Kidney glomerular epithelial cell (primary cell): ENCODE measurements around the gene TMEM109.

ENCODE experiments used
- DNase-seq: peaks from one replicate; lab custom pipeline; 2025; lab: John Stamatoyannopoulos, UW

TMEM109 gene

DNA sequence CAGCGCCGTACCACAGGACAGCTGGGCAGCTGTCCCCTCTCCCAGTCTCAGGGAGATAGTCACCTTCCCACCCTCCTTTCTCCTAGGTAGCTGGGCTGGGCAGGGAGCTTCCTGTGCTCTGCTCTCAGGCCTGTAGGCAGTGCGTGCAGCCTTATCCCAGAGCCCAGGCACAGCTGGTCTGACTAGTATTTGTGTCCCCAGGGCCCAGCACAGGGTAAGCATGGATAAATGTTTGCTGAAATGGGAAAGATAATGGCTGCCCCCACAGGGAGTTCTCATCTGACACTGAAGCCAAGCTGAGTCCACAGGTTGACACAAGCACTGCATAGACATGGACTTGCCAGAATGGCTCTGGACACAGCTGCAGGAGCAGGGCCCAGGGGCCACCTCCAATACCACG is 28.3 kb downstream of the TMEM109 start:
- DNase-seq = no peak

DNA sequence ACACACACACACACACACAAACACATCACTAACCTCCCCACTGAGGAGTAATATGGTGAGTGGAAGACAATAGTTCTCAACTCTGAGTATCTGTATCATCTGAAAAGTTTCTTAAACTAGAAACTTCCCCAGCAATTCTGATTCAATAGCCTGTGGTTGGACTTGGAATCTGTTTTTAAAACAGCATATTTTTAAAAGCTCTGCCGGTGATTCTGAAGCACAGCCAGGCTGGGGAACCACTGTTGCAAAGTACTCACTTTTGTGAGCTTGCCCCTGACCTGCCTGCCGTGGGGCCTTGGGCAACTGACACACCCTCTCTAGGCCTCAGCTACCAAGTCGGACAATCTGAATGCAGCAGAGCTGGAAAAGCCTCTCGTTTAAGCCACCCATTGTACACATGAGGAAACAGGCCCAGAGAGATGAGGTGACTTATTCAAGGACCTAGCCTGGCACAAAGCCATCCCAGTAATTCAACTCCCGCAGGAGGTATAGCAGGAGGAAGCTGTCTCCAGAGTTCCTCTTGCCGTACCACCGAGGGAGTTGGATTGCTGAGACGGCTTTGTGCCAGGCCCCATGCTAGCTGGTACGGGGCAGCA is 29.1 kb downstream of the TMEM109 start:
- no peak for DNase-seq

DNA sequence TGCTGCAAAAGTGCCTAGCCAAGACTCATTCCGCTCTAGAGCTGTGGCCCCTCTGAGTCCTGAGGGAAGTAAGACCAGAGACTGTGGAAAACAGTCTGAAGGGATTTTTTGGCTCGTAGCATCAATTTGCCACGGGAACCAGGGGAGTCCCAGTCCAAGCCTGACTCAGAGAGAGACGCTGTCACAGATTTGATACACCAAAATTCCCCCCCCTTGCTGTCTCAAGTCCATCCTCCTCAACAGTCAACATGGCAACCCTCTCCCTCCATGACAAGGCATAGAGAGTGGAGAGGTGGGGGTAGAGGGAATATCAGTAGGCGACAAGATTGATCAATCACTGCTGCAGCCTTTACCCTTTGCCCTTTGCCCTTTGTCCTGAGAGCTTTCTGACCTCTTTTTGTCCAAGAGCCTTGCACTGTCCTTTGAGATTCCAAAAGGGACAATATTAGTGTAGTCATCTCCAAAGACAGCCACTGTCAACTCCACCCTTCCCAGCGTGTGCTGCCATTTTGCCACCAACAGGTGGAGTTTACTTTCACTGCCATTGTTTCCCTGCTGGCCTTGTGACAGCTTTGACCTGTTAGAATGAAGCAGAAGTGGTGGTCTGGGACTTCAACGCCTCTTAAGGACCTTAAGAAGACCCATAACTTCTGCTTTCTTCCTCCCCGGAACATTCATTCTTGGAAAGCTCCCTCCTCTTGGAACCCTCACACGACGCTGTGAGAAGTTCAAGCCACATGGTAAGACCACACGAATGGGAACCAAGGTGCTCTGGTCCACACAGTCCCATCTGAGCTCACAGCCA is 30.7 kb downstream of the TMEM109 start:
- no peak for DNase-seq

DNA sequence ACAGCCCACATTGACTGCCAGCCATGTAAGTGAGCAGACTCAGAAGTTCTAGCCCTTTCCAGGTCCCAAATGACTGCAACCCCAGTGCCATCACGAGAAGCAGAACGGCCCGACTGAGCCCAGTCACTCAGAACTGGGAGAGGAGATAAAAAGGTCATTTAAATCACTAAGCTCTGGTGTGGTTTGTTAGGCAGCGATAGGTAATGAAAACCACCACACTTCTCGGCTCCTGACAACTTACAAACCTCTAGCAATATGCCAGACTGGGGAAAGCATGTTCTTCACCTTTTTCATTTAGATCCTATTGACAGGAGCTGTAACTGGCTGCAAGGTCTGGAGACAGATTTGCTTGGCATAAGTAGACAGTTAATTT is 31.3 kb downstream of the TMEM109 start:
- DNase-seq = no peak

DNA sequence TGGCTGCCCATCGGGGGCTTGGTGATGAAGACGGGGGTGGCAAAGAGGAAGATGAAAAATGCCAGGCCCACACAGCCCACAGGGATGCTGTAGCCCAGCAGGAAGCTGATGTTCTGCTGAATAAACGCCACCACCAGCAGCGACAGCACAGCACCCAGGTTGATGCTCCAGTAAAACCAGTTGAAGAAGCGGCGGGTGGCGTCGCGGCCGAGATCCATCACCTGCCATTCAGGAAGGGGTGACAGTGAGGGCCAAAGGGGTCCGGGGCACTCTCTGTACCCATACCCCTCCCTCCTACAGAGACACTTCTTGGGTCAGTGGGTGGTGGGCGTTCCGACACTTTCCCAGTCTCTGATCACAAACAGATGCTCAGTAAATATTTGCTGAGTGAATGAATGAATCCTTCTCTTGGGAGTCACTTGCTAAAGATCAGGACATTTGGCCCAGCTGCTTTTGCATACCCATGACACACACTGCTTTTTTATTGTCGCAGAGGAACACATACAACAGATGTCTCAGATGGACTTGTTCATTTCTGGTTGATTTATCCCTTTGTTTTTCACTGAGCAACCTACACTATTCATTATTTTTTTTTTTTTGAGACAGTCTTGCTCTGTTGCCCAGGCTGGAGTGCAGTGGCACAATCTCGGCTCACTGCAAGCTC is 32.8 kb downstream of the TMEM109 start:
- no peak for DNase-seq

DNA sequence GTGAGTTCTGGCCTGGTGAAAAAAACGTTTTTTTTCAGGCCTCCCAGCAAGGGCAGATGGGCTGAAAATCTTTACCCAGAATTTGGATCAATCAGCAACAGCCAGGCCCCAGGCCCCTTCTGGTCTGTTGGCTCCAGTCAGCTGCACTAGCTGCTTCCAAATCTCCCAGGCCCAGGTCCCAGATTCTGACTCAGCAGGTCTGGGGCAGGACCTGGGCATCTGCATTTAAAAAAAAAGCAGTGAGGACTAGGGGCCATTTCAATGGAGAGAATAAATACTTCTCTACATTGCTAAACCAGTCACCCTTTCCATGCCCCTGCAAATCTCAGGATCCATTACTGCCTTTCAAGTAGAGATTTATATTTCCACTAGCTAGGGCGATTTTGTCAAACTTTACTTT is 33.7 kb downstream of the TMEM109 start:
- DNase-seq = no peak

DNA sequence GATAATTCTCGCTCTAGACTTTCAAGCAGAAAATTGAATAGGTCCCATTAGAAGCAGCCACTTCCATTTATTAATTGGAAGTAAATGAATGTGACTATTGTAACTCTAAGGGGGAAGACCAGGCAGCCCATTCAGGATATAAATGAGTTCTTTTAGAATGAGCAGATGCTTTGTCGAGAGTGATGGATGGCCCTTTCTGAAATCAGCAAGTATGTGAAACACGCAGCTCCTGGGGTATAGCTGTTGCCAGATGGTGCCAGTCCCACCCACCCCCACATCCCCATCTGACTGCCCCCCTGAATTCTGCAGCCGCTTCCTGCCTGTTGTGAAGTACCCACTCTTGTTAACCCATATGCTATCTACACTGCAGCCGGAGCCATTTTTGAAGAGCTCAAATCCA is 34.3 kb downstream of the TMEM109 start:
- DNase-seq = no peak

DNA sequence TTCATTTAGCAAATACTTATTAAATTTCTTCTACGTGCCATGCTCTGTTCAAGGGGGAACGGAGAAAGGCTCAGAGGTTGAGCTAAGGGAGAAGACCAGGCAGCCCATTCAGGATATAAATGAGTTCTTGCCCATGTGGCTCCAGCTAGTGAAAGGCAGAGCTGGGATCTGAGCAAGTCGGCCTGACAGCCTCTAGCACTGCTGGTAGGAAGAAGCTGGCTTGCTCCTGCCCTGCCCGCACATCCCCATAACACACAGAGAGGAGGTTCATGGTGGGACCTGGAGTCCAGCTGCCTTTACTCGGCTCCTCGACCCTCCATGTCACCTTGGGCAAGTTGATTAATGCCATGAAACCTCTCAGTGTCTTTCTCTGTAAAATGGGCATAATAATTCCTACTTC is 36.1 kb downstream of the TMEM109 start:
- no peak for DNase-seq

DNA sequence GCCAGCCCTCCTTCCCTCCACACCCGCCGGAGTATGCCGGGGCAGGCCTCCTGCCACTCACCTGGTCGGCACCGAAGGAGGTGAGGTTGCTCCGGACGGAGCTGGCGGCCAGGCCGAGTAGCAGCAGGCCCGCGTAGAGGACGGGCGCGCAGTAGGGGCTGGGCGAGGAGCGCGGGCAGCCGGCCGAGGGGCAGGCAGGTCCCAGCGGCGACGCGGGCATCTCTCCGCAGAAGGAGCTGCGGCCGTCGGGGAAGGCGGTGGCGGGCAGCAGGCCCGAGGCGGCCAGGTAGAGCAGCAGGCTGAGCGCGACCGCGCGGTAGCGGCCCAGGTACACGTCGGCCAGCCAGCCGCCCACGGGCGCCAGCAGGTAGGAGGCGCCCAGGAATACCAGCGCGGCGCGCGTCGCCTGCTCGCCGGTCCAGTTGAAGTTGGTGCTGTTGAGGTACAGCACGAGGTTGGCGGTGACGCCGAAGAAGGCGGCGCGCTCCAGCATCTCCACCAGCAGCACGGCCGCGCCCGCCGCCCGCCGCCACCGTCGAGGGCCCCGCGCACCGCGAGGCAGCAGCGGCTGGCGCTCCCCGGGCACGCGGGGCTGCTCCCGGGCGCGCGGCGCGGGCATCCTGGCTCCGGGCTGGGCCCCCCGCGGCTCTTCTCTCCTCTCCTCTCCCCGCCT is 37.1 kb downstream of the TMEM109 start:
- DNase-seq = no peak

DNA sequence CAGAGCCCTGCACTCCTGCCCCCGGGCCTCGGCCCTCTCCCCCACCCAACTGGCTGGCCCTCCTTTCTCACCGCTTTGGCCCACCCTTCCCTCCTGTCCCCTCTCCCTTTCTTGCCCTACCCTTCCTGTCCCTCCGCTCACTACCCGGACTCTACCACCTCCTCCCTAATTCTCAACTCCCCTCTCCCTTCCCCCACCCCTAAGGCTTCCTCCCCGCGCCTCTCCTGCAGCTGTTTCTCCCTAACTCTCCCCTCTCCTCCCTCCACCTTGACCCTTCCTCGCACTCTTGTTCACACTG is 37.6 kb downstream of the TMEM109 start:
- no peak for DNase-seq

DNA sequence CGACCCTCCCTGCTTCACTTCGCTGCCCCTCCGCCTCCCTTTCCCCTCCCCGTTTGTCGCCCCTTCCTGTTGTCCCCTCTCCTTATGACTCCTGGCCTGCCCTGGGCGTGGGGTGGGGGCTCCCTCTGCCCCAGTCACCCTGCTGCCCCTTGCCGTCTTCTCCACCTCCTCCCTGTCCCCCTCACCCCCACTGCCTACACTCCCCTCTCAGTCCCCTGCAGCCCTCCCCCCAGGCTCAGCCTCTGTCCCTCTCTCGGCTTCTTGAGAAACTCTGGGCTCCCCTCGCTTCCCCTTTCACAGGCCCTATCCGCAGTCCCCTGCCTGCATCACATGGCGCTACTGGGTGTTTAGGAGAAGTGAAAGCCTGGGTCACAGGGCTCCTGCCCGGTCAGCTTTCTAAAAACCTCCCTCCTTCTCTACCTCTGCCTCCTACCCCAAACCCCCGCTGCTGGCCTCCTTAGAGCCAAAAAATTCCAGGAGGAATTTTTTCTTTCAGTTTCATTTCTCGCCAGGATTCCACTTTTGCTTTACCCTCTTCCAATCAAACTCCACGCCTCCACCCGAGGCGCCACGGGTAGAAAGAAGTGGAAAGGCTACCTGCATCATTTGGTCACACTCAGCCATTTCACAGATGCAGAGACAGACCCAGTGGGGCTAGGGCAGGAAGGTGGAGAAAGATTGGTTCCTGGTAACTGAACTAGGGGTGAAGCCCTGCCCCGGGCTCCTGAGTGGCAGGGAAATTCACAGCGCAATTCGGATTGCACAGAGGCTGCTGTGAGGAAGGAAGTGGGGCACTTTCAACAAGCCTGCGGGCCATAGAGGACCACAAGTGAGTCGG is 38.2 kb downstream of the TMEM109 start, which contains the start of gene SLC15A3:
TSS of gene SLC15A3 (minus strand) at position 273 of the 838 bp plus-strand sequence. CDS start 625 bp downstream, outside the sequence.
- no peak for DNase-seq

DNA sequence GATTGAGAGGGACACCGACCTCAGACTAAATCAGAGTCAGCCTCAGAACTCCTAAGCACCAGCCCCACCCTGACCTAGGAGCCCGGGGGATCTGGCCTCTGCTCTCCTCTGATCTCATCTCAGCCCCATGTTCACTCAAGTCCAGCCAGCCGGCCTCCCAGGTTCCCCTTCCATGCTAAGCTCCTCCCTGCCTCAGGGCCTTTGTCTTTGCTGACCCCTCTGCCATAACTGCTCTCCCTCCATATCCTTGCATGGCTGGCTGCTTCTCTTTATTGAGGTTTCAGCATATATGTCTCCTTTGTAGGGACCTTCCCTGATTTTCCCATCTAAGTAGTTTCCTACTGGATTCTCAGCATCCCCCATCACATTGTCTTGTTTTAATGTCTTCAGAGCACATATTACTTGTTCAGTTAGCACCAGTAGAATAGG is 38.8 kb downstream of the TMEM109 start:
- no peak for DNase-seq

DNA sequence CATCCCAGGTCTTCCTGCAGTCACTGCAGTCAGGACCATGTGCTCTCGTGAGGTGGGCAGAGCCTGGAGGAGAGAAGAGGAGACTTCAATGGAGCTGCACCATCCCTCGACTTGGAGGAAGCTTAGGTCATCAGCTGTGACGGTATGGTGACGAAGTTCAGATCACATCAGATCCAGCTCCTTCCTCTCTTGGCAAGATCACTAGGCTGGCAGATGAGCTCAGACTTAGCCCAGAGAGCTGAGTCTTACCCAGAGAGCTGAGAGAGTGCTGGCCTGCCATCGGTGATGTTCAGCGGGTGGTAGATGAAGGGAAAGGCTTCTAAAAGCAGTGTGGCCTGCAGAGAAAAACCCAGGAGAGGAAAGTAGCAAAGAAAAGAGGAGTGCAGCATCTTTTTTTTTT is 39.8 kb downstream of the TMEM109 start:
- no peak for DNase-seq

DNA sequence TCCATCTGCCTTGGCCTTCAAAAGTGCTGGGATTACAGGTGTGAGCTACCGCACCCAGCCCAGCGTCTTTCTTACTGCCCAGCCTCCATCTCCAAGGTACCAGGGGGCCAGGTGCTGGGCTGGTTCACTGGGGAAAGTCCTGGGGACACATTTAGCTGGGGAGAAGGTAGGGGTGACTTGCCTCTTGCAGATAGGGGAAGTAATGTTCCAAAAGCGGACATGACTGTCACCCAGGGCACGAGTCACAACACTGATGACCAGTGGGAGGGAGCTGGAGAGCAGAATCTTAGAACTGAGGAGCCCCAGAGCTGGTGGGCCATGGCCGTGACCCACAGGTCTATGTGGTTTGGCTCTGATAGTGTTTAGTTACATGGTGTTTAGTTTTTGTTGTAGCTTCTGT is 40.5 kb downstream of the TMEM109 start:
- DNase-seq = no peak

DNA sequence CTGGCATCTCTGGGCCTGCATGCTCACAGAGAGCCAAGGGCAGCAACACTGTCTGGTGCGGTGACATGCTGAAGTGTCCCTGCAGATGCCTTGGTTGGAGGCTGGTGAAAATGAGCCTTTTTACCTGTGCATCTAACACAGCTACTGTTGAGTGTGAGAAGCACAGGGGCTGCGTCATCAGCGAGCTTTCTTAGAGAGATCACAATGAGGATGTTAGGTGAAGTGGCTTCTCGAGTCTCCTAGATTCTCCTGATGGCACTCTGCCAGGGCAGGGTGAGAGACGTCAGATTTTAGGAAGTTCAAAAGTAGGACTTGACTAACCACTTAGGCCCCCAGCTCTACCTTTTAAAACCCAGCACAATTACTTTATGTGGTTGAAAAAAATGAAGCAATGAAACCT is 41.6 kb downstream of the TMEM109 start:
- no peak for DNase-seq

DNA sequence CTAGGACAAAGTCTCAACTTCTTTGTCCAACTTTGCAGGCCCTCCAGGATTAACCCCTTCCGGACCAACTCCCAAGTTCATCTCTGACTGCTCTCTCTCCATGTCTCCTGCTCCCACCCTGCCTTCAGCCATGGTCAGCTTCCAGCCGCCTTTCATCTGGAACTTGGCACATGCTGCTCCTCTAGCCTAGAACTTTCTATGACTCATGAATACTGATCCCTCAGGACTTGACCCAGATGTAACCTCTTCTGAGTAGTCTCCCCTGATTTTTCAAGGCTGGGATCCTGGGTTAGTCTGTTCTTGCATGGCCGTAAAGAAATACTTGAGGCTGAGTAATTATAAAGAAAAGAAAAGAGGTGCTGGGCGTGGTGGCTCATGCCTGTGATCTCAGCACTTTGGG is 43.2 kb downstream of the TMEM109 start:
- no peak for DNase-seq

DNA sequence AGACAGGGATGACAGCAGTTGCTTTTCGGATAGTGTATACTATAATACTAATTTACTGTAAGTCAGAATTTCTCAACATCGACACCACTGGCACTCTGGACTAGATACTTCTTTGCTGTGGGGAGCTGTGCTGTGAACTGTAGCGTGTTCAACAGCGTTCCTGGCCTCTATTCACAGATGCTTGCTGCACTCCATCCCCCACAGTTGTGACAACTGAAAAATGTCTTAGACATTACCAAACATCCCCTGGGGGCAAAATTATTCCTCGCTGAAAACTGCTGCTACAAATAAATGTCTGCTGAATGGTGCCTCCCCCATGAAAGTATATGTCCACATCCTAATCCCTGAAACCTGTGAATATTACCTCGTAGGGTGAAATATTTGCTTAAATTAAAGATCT is 45.5 kb downstream of the TMEM109 start:
- DNase-seq = no peak

DNA sequence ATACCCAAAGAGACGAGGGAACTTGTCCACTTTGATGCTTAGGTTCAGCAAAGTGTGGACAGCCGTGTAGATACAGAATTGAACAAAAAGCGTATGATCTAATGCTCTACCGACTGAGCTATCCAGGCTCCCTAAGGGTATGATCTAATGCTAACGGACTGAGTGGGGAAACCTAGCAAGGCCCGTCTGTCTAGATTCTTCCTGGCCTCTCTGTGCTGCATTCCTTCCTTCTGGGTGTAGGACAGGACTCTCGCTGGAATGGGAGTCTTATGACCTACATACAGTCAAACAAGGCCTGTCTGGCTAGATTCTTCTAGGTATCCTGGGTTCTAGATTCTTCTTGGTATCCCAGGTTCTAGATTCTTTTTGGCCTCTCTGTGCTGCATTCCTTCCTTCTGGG is 46.4 kb downstream of the TMEM109 start:
- no peak for DNase-seq

DNA sequence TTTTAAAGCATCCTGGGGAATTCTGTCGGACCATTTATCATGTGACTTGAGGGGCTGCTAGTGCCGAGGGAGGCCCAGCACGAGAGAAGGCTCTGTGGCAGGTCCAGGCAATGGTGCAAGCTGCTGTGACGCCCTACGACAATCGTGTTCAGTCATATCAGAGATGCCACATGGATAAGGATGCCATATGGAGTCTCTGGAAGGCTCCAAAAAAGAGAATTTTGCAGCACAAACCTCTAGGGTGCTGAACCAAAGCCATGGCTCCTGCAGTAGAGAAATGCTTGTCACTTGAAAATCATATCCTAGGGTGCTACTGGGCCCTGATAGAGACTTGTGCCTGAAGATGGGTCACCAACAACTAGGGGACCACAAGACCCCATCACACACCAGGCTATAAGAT is 50.8 kb downstream of the TMEM109 start:
- DNase-seq = no peak

DNA sequence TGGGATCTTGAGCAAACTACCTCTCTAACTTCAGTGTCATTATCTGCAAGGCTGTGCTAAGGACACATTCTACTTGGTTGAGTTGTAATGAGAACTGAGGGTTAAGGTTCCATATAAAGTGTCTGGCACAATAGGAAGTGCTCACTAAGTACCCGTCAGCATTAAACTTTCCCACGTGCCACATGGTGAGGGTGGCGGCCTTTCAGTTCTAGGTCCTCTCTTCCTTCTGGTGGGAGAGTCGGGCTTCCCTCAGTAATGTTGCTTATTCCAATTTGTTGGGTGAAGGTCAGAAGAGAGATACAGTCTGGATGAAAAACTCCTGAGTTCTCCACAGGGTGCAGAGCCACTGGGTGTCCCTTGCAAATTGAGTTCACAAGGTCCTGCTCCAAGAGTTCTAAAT is 52.9 kb downstream of the TMEM109 start:
- DNase-seq = no peak

DNA sequence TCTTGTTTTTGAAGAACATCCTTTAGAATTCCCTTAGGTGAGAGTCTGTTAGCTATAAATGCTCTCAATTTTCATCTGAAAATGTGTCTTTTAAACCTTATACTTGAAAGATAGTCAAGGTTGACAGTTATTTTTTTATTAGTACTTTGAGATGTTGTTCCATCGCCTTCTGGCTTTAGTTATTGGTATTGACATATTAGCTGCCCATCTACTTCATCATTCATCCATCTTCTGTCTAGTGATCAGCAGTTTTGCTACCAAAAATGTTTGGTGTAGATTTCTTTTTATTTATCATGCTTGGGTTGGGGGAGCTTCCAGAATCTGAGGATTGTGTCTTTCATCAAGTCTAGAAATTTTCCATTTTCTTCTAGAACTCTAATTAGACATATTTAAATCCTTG is 54.3 kb downstream of the TMEM109 start:
- no peak for DNase-seq

DNA sequence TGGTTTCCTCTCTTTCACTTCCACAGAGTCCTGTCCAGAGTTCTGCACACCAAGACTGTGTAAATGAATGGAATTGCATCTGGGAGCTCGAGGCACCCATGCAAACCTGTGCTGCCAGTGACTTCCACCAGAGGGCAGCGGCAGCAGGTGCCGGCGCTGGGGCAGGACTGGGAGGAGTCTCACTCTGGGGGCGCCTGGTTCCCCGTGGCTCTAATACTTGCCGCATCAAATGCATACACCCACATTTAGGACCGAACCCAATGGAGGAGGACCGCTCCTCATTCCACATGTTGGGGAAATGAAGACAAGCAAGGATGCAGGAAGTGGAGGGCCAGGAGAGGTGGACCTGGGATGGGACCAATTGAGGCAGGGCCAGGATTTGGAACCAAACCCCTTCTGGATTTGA is 56.4 kb downstream of the TMEM109 start:
- DNase-seq = no peak
